HepG2 (cell line): ENCODE measurements around the gene ZNF20. TPM values are rescaled to one million over a fixed set of nuclear protein-coding genes. Genes with fewer than 3 reads are reported as not detected.

Source experiments
- ATAC-seq: fragments of 200-7000 bp; cut with Tn5 transposase; 3 replicates; pipeline ENCODE4 v1.9.1; 2020; ENCODE audit warnings: mild to moderate bottlenecking, moderate library complexity
- BruUV-seq: library from RNA; stranded (reverse); fragments of 400-500 nt; replicated peaks from 2 replicates; lab custom pipeline; 2021; lab: Mats Ljungman, UMichigan
- CTCF ChIA-PET: fragments of 300-600 bp; formaldehyde crosslinking; extraction: SDS; loops from one replicate; lab custom pipeline; 2021; ENCODE audit warnings: low total read pairs, inconsistent platforms, low intra/inter-chr PET ratio; lab: Yijun Ruan, JAX
- POLR2A ChIA-PET: fragments of 350-600 bp; sonication (Branson Sonifier 250); formaldehyde crosslinking; loops from one replicate; lab custom pipeline; 2020; ENCODE audit warnings: antibody characterized with exemption, inconsistent platforms; lab: Yijun Ruan, JAX
- DNase-seq: peaks from one replicate; pipeline ENCODE4 v3.0.0-alpha.2; 2015; ENCODE audit warnings: low spot score
- FAIRE-seq: peaks from 3 replicates; lab custom pipeline; 2011; peaks lifted over from hg19 to GRCh38; lab: Jason Lieb, UNC
- H2AFZ ChIP-seq: one replicate; pipeline ENCODE4 v1.6.1; 2011; ENCODE audit warnings: low read length, inconsistent platforms
- H3K27ac ChIP-seq: fragments of 300-600 bp; 3 replicates; pipeline ENCODE4 v1.8.0; 2011; ENCODE audit warnings: mixed run types, mild to moderate bottlenecking, mixed read lengths, low read length, inconsistent platforms; ENCODE audit not compliant: insufficient read depth; ENCODE audit errors: extremely low read length
- H3K27me3 ChIP-seq, 2 experiments: fragments of 200-600 bp in 1 of 2; 2 replicates in 1 of 2; 3 replicates in 1 of 2; pipeline versions ENCODE4 v1.6.0 to v1.8.0; 2011; ENCODE audit warnings: low read length in 2 of 2, mild to moderate bottlenecking in 2 of 2, moderate library complexity in 2 of 2, inconsistent platforms in 1 of 2; ENCODE audit not compliant: insufficient read depth in 2 of 2, control insufficient read depth in 1 of 2
- H3K36me3 ChIP-seq, 2 experiments: fragments of 200-600 bp in 1 of 2; replicated peaks in 1 of 2; 2 replicates in 1 of 2; 3 replicates in 1 of 2; pipeline versions ENCODE4 v1.5.1 to v1.8.0; 2011; ENCODE audit warnings: low read length in 2 of 2, inconsistent platforms in 1 of 2; ENCODE audit not compliant: insufficient read depth in 2 of 2, control insufficient read depth in 1 of 2
- H3K4me1 ChIP-seq: 2 replicates; pipeline ENCODE4 v1.5.1; 2012; ENCODE audit warnings: low read length, inconsistent platforms; ENCODE audit not compliant: insufficient read depth
- H3K4me2 ChIP-seq: 2 replicates; pipeline ENCODE4 v1.6.0; 2011; ENCODE audit warnings: low read depth, low read length, inconsistent platforms
- H3K4me3 ChIP-seq, 3 experiments: fragments of 200-600 bp in 1 of 3; sonication (generic), shearing (Covaris generic) in 1 of 3; replicated peaks in 1 of 3; 2 replicates each; pipeline ENCODE4 v1.5.1; 2011 to 2016; ENCODE audit warnings: low read length in 3 of 3, inconsistent platforms in 2 of 3, low read depth in 2 of 3, mild to moderate bottlenecking in 2 of 3, control low read depth in 1 of 3, mixed read lengths in 1 of 3; ENCODE audit not compliant: insufficient read depth in 1 of 3
- H3K79me2 ChIP-seq: one replicate; pipeline ENCODE4 v1.6.1; 2011; ENCODE audit warnings: low read length, inconsistent platforms; ENCODE audit not compliant: insufficient read depth
- H3K9ac ChIP-seq: 2 replicates; pipeline ENCODE4 v1.6.0; 2011; ENCODE audit warnings: mild to moderate bottlenecking, low read depth, low read length, inconsistent platforms; ENCODE audit not compliant: insufficient read depth
- H3K9me3 ChIP-seq: 2 replicates; pipeline ENCODE4 v1.5.1; 2012; ENCODE audit warnings: mild to moderate bottlenecking, low read length
- H4K20me1 ChIP-seq: 2 replicates; pipeline ENCODE4 v1.6.0; 2011; ENCODE audit warnings: inconsistent platforms, mild to moderate bottlenecking, low read length, moderate library complexity; ENCODE audit not compliant: insufficient read depth
- CEBPB ChIP-seq: IDR thresholded peaks from 2 replicates; pipeline ENCODE4 v1.6.1; 2011; ENCODE audit warnings: low read depth, low read length, improper control_type of control experiment, borderline replicate concordance
- CEBPG ChIP-seq: IDR thresholded peaks from 2 replicates; pipeline ENCODE4 v1.6.1; 2016
- HNRNPL ChIP-seq: fragments of 200-400 bp; formaldehyde crosslinking; IDR thresholded peaks from 2 replicates; pipeline ENCODE4 v1.6.1; 2017; ENCODE audit warnings: mild to moderate bottlenecking, low read depth, low read length
- KLF11 ChIP-seq: IDR thresholded peaks from 2 replicates; pipeline ENCODE4 v1.6.1; 2016; ENCODE audit warnings: missing compliant biosample characterization
- MAFF ChIP-seq: IDR thresholded peaks from 2 replicates; pipeline ENCODE4 v1.6.1; 2011; ENCODE audit warnings: low read depth, low read length, improper control_type of control experiment
- PLRG1 ChIP-seq: fragments of 450-650 bp; conservative IDR thresholded peaks from 2 replicates; pipeline ENCODE4 v1.6.1; 2016
- TEAD3 ChIP-seq: optimal IDR thresholded peaks from 2 replicates; pipeline ENCODE3; 2016; ENCODE audit warnings: borderline replicate concordance
- ZBTB38 ChIP-seq: sonication (generic); formaldehyde crosslinking; IDR thresholded peaks from 2 replicates; pipeline ENCODE4 v1.5.1; 2020; ENCODE audit warnings: mild to moderate bottlenecking, missing genetic modification reagents
- ZMYM3 ChIP-seq: sonication (generic); formaldehyde crosslinking; IDR thresholded peaks from 2 replicates; pipeline ENCODE4 v1.5.1; 2020; ENCODE audit warnings: mild to moderate bottlenecking, missing genetic modification reagents
- ZMYM4 ChIP-seq: sonication (generic); formaldehyde crosslinking; IDR thresholded peaks from 2 replicates; pipeline ENCODE4 v1.8.1; 2023; ENCODE audit warnings: mild to moderate bottlenecking, missing genetic modification reagents
- ZSCAN30 ChIP-seq: sonication (generic); formaldehyde crosslinking; IDR thresholded peaks from 2 replicates; pipeline ENCODE4 v1.5.0; 2020; ENCODE audit warnings: mild to moderate bottlenecking, missing genetic modification reagents
- WGBS: methylation state at CpG from one replicate; pipeline ENCODE4 v1.1.6; 2017; ENCODE audit warnings: low lambda C conversion rate; 5-methylcytosine and 5-hydroxymethylcytosine counted together
- in situ Hi-C: cut with HindIII; loops from 2 replicates; pipeline ENCODE4 v1.10.0; 2017; ENCODE audit warnings: low pct_unique_long_range_greater_than_20kb; ENCODE audit not compliant: extremely low pct_ligation_motif_present
- intact Hi-C: fragments of 100-400 bp; cut with micrococcal nuclease; formaldehyde crosslinking; loops from one replicate; pipeline ENCODE4 v1.10.0; 2022; ENCODE audit not compliant: unreplicated experiment
- polyA plus RNA-seq, 8 experiments: library from polyadenylated mRNA; depleted of rRNA in 3 of 8; stranded (reverse) in 7 of 8; unstranded in 1 of 8; fragments of >200 nt; fragmentation: Illumina TruSeq in 4 of 8; extraction: Trizol in 4 of 8; gene quantifications; 2 replicates each; pipeline versions ENCODE4 v1.2.1 to v1.2.3, GENCODE V29; 2011 to 2016; ENCODE audit warnings: low read depth in 4 of 8, missing spikeins in 1 of 8, mixed read lengths in 1 of 8; ENCODE audit not compliant: insufficient read depth in 1 of 8
- total RNA-seq, 5 experiments: library from RNA; depleted of rRNA; stranded (reverse); fragments of >200 nt; fragmentation: Illumina TruSeq; extraction: Trizol; gene quantifications; 2 replicates each; pipeline ENCODE4 v1.2.3, GENCODE V29; 2016; ENCODE audit warnings: low read depth in 1 of 5
- TF ChIP-seq, protein P1 (sequence below): sonication (generic); formaldehyde crosslinking; IDR thresholded peaks from 2 replicates; pipeline ENCODE4 v1.8.1; 2022; ENCODE audit warnings: low read depth, mild to moderate bottlenecking, missing genetic modification reagents
- TF ChIP-seq, protein P2 (sequence below): sonication (generic); formaldehyde crosslinking; IDR thresholded peaks from 2 replicates; pipeline ENCODE4 v1.4.0; 2020; ENCODE audit warnings: missing genetic modification reagents, borderline replicate concordance
- TF ChIP-seq, protein P3 (sequence below): sonication (generic); formaldehyde crosslinking; IDR thresholded peaks from 2 replicates; pipeline ENCODE4 v1.5.1; 2020; ENCODE audit warnings: mild to moderate bottlenecking, missing genetic modification reagents, moderate library complexity

The ZNF20 gene
- total and polyA plus RNA-seq, 2 of the 13 experiments (the other 11 are each of a cell fraction or from before 2014, with no cell fraction given): 1.6 to 8.0 TPM

DNA sequence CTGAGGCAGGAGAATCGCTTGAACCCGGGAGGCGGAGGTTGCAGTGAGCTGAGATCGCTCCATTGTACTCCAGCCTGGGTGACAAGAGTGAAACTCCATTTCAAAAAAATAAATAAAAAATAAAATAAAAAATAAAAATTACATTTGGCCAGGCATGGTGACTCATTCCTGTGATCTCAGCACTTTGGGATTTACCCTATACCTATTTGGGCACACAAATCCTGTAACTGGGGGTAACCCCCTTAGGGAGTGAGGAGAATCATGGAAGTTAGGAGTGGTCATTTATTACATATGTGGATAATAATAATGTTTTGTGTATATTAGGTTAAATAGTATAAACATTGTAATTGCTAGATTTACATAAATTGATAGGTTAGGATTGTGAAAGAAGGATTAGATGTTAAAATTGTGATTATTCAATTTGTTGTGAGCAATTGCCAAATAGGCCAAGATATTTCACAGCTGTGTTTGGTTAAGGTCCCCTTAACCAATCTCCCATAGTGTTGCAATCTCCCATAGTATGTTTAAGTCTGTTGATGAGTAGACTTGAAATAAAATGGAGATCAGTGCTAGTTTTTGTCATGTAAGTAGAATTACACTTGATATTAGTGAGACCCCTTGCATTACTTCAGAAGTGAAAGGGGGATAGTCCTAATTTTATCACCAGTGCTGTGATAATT is 44.9 kb downstream of the ZNF20 start:
- no TSS peak for BruUV-seq
- in situ Hi-C loops: no loop called here
- Histone ChIP-seq H3K36me3 (no peaks in the 10 kb centered on the region; a peak in 1 of 5 replicates), H2AFZ (no peak overlapping the region), H4K20me1 (no peaks in the 10 kb centered on the region), H3K4me3 (no peak overlapping the region)
- WGBS: 96% methylated on average over 4 of the region's 4 CpGs
- CTCF ChIA-PET: no interaction called here
- no peak for DNase-seq
- 0 out of 2 replicates have a peak, but pooled peaks have one; percentile 16 for TF ChIP-seq CEBPG
- no peak for TF ChIP-seq ZBTB38 (CRISPR knock-in tag)
- TF ChIP-seq CEBPB: peak; percentile 77
- TF ChIP-seq TEAD3 (CRISPR knock-in tag): no peak
- TF ChIP-seq, all 625 proteins: peak for 2
- Histone ChIP-seq H3K4me2 (no peak overlapping the region), H3K9me3 (no peaks in the 10 kb centered on the region), H3K27me3 (no peaks in the 10 kb centered on the region), H3K79me2 (peaks cover 2% of the 10 kb centered on the region), H3K4me1 (peaks cover 17% of the 10 kb centered on the region), H3K27ac (no peak overlapping the region), H3K9ac (no peak overlapping the region)
- intact Hi-C loops: no loop called here
- no peak for FAIRE-seq
- ATAC-seq: no peak
- POLR2A ChIA-PET: no interaction called here

DNA sequence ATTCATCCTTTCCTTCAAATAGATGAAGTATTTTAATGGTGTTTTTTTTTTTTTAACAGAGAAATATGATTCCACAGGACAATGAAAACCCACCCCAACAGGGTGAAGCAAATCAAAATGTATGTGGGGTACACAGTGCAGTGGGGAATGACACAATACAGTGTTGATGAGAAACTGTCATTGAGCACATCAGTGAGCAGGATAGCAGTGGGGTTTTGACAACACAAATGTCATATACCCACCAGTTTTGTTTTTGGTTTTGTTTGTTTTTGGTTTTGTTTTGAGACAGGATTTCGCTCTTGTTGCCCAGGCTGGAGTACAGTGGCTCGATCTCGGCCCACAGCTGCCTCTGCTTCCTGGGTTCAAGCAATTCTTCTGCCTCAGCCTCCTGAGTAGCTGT is 46.4 kb downstream of the ZNF20 start:
- Histone ChIP-seq H3K4me1 (peaks cover 17% of the 10 kb centered on the region), H3K4me2 (no peak overlapping the region), H4K20me1 (no peaks in the 10 kb centered on the region), H3K9me3 (no peaks in the 10 kb centered on the region), H3K79me2 (peaks cover 2% of the 10 kb centered on the region), H3K9ac (no peak overlapping the region), H3K27me3 (no peaks in the 10 kb centered on the region), H2AFZ (no peak overlapping the region), H3K36me3 (no peaks in the 10 kb centered on the region; a peak in 1 of 5 replicates), H3K4me3 (no peak overlapping the region), H3K27ac (no peak overlapping the region)
- ChIA-PET POLR2A (no interaction called here), CTCF (no interaction called here)
- ATAC-seq: no peak
- no peak for DNase-seq
- BruUV-seq: no TSS peak
- WGBS: 60% methylated on average over 3 of the region's 3 CpGs
- intact Hi-C loops (no loop called here), in situ Hi-C loops (loop anchor here (5.0 kb wide), 1 partner anchor 49 kb away; the partner anchor contains the start of gene ZNF20)
- FAIRE-seq: no peak
- TF ChIP-seq MAFF: no peak
- TF ChIP-seq, protein P1, sequence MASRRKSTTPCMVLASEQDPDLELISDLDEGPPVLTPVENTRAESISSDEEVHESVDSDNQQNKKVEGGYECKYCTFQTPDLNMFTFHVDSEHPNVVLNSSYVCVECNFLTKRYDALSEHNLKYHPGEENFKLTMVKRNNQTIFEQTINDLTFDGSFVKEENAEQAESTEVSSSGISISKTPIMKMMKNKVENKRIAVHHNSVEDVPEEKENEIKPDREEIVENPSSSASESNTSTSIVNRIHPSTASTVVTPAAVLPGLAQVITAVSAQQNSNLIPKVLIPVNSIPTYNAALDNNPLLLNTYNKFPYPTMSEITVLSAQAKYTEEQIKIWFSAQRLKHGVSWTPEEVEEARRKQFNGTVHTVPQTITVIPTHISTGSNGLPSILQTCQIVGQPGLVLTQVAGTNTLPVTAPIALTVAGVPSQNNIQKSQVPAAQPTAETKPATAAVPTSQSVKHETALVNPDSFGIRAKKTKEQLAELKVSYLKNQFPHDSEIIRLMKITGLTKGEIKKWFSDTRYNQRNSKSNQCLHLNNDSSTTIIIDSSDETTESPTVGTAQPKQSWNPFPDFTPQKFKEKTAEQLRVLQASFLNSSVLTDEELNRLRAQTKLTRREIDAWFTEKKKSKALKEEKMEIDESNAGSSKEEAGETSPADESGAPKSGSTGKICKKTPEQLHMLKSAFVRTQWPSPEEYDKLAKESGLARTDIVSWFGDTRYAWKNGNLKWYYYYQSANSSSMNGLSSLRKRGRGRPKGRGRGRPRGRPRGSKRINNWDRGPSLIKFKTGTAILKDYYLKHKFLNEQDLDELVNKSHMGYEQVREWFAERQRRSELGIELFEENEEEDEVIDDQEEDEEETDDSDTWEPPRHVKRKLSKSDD: no peak
- TF ChIP-seq ZSCAN30: no peak
- TF ChIP-seq, protein P2, sequence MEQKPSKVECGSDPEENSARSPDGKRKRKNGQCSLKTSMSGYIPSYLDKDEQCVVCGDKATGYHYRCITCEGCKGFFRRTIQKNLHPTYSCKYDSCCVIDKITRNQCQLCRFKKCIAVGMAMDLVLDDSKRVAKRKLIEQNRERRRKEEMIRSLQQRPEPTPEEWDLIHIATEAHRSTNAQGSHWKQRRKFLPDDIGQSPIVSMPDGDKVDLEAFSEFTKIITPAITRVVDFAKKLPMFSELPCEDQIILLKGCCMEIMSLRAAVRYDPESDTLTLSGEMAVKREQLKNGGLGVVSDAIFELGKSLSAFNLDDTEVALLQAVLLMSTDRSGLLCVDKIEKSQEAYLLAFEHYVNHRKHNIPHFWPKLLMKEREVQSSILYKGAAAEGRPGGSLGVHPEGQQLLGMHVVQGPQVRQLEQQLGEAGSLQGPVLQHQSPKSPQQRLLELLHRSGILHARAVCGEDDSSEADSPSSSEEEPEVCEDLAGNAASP (CRISPR knock-in tag): no peak
- TF ChIP-seq ZMYM4: no peak
- no peak for TF ChIP-seq PLRG1
- TF ChIP-seq HNRNPL: no peak
- TF ChIP-seq, protein P3, sequence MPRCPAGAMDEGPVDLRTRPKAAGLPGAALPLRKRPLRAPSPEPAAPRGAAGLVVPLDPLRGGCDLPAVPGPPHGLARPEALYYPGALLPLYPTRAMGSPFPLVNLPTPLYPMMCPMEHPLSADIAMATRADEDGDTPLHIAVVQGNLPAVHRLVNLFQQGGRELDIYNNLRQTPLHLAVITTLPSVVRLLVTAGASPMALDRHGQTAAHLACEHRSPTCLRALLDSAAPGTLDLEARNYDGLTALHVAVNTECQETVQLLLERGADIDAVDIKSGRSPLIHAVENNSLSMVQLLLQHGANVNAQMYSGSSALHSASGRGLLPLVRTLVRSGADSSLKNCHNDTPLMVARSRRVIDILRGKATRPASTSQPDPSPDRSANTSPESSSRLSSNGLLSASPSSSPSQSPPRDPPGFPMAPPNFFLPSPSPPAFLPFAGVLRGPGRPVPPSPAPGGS (CRISPR knock-in tag): no peak
- no peak for TF ChIP-seq KLF11 (CRISPR knock-in tag)
- TF ChIP-seq ZMYM3 (CRISPR knock-in tag): no peak
